Fibroblast of skin of scalp (primary cell): ENCODE data around the gene GPRC6A. TPM values are rescaled to one million over a fixed set of nuclear protein-coding genes. Genes with fewer than 3 reads are reported as not detected.
A peak's percentile ranks its signal among the peaks of the same experiment; 100 is the strongest.
"Not testable (repeated sequence)": the region's sequence is repeated elsewhere in the genome, so short reads cannot be mapped to it uniquely, and the experiment has no call there.

Source experiments
- DNase-seq: peaks from one replicate; pipeline ENCODE4 v3.0.0-alpha.2; 2013
- polyA plus RNA-seq, 2 experiments: library from polyadenylated mRNA; unstranded; fragments of 120-200 nt; gene quantifications; one replicate each; pipeline ENCODE4 v1.2.1, GENCODE V29; 2013; ENCODE audit not compliant: insufficient read length in 2 of 2

The GPRC6A gene, protein sequence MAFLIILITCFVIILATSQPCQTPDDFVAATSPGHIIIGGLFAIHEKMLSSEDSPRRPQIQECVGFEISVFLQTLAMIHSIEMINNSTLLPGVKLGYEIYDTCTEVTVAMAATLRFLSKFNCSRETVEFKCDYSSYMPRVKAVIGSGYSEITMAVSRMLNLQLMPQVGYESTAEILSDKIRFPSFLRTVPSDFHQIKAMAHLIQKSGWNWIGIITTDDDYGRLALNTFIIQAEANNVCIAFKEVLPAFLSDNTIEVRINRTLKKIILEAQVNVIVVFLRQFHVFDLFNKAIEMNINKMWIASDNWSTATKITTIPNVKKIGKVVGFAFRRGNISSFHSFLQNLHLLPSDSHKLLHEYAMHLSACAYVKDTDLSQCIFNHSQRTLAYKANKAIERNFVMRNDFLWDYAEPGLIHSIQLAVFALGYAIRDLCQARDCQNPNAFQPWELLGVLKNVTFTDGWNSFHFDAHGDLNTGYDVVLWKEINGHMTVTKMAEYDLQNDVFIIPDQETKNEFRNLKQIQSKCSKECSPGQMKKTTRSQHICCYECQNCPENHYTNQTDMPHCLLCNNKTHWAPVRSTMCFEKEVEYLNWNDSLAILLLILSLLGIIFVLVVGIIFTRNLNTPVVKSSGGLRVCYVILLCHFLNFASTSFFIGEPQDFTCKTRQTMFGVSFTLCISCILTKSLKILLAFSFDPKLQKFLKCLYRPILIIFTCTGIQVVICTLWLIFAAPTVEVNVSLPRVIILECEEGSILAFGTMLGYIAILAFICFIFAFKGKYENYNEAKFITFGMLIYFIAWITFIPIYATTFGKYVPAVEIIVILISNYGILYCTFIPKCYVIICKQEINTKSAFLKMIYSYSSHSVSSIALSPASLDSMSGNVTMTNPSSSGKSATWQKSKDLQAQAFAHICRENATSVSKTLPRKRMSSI
- not detected for polyA plus RNA-seq (2013, experiment 1 of 2; ENCODE audit: insufficient read length)
- not detected for polyA plus RNA-seq (2013, experiment 2 of 2; ENCODE audit: insufficient read length)

DNA sequence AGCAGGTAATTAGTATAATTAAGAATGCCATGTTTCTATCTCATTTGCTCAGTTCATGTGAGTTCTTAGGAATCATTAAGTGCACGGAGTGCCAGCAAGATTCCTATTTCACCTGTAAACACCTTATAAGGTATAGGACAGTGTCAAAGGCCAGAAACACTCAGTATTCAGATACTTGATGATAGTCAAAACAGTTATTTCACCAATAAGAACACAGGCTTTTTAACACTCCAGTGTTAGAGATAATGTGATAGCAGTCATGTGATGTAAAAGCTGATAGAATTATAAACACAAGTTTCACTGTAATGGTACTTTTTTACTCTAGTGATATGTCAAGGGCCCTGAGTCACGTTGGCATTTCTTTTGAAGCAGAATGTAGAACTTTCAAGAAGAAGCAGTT lies at the start of gene GPRC6A:
GPRC6A (minus strand) TSS at position 101 of the 400 bp plus-strand sequence; CDS start at position 31, 70 bp downstream.
- no peak for DNase-seq

DNA sequence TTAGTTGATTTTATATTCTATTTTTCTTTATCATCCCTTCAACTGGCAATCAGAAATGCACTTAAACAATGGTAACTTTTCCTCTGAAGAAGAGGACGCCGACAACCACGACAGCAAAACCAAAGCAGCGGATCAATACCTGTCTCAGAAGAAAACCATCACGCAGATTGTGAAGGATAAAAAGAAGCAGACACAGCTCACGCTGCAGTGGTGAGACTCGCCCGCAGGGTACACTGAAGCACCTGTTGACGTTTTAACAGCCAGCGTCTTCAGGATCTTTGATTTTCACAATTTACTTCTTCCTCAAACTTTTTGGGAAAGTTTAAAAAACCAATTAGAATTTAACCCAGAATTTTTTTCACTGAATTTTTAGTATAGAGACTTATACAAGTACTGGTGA lies 48.9 kb upstream of the GPRC6A start:
- DNase-seq, result no peak

DNA sequence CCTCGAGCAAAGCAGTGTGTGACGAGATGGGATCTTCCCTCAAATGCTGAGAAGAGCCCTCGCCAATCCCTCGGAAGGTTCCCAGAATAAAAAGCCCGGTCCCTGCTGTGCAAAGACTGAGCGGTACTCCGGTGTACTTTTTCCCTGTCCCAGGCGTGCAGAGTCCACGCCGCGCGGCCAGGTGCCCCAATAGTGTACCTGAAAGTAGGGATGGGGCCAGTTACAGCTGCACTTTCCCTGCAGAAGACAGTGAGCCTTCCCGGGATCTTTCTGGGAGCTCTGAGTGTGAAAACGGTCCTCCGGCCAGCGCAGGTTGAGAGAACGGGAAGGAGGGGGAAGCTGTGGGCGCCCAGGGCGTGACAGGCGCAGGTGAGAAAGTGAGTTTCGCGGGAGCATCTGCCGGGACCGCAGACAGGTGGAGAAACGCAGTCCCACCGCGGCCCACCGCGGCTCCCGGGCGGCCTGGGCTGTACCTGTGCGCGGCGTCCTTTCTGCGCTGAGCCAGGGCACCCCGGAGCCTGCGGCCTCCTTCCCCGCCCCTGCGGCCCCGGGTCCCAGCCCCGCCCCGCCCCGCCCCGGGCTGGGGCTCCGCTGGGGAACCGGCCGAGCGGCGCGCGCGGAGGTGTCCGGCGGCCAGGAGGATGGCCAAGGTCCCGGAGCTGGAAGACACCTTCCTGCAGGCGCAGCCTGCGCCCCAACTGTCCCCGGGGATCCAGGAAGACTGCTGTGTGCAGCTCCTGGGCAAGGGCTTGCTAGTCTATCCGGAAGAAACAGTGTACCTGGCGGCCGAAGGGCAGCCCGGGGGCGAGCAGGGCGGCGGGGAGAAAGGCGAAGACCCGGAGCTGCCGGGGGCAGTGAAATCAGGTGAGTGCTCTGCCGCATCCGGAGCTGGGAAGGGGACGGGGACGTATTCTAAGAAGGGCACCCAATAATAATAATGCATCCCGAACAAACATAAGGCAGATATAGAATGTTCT lies 48.0 kb upstream of the GPRC6A start, which contains the start of gene RFX6:
RFX6 (plus strand) TSS at position 608 of the 977 bp plus-strand sequence; CDS start at position 642, 34 bp downstream.
- no peak for DNase-seq

DNA sequence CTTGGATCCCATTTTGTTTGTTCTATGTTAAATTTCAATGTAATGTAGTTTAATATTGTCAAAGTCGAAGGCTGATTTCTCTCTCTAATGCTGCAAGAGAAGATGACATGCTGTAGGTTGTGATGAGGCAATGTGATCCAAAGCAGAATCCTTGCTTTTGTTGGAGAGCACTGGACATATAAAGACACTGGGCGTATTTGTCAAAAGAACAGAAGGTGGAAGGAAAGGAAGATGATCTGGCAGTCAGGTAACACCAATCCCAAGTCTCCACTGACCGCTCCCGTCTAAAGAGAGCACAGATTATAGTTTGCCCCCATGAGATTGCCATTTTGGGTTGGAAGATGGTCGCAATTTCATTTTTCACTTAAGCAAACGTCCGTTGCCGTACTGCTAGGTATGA lies 47.2 kb upstream of the GPRC6A start:
- no peak for DNase-seq

DNA sequence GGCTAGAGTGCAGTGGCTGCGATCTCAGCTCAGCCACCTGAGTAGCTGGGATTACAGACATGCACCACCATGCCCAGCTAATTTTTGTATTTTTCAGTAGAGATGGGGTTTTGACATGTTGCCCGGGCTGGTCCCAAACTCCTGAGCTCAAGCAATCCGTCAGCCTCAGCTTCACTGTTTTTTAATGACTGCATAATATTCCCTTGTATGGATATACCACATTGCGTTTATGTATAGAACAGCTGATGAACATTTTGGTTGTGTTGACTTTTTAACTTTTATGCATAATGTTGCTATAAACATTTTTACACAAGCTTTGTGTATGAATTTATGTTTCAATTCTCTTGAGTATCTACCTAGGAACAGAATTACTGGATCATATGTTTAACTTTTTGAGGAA lies 43.9 kb upstream of the GPRC6A start:
- no peak for DNase-seq

DNA sequence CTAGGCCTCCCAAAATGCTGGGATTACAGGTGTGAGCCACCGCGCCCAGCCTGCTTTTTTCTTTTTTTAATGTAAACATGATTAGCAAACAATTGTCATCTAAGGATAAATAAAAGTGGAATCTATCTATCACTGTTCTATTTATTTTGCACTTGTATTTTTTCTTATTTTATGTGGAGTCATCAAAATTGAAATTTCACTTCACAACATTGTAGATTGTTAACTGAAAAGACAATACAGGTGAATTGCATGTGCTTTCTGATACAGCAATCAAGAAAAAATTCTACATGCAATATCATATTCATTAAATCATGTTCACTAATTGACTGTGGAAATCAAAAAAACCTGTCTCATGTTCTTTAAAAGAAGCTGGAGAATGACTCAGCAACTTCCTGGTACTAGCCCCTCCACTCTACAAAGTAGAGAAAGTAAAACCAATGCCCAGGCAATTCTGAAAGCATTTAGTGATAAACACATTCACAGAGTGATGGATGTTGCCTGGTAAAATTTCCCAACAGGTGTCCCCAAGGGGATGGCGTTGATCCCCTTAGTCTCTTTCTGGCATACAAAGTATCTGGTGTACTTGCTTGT lies 37.5 kb upstream of the GPRC6A start:
- DNase-seq, result no peak

DNA sequence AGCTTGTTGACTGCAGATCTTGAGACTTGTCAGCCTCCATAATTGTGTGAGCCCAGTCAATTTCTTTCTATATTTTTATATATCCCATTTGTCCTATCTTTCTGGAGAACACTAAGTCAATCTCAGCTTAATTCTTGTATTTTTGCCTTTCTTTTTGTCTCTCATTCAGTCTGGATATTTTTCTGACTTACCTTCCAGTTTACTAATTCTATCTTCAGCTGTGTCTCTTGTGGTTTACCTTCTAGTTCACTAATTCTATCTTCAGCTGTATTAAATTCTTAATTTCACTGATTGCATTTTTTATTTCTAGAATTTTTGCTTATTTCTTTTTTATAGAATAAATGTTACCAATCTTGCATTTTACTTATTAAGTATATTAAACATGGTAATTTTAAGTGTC lies 30.4 kb upstream of the GPRC6A start:
- no peak for DNase-seq

DNA sequence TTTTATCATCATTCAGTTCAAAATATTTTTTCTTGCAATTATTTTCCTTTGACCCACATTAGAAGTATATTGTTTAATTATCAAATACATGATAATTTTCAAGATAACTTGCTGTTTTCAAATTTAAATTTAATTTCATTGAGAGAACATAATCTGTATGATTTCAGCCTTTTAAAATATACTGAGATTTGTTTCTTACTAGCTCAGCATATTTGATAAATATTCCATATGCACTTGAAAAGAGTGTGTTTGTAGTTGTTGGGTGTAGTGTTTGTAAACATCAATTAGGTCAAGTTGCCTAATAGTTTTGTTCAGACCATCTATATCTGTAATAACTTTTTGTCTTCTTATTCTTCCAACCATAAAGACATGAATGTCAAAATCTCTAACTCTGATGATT lies 29.2 kb upstream of the GPRC6A start:
- DNase-seq, result no peak

DNA sequence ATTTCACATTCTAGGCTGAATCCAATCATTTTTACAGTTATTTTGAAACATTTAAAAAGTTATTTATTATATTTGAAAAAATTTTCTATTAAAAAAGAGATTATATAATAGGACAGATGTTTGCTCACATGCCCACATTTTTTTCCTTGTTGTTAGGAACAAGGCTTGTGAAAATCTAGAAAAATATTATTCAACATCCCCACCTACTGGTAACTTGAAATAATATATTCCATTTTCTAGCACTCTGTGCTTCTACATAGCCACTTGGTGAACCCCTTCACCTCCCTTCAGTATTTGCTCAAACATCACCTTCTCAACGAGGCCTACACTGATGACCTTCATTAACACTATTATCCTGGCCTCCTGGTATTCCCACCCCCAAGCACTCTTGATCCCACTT lies 18.3 kb upstream of the GPRC6A start:
- peak; percentile 39 for DNase-seq

DNA sequence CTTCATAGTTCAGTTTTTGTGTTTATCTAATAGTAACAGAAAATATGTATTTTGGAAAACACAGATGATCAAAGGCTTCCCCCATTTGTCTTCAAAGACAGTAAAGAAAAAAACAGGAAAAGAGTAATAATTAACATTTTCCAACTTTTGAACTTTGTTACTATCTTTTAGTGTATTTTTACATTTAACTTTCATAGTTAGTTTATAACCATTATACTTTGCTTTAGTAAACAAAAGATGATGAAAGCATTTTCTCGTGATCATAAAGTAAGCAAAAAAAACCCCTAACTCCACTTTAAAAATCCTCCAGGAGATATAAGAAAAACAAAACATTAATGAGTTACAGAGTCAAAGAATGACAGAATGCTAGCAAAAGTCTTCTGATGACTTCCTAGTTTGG lies 13.6 kb upstream of the GPRC6A start:
- no peak for DNase-seq

DNA sequence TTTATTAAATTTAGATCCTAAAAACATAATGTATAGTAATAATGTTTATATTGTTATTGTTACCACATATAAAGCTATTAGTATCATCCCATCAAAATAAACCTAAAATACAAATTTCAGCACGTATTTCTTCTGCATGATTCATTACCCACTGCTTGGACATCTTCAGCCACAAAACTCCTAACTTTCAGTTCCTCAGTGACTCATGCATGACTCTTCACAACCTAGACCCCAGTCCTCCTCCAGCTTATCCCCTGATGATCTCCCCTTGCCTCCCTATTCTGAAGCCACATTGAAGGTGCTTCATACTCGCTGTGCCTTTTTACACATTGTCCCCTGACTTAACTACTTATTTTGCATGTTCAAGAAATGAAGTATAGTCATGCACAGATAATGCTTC lies 11.2 kb upstream of the GPRC6A start:
- DNase-seq, result peak; percentile 24

DNA sequence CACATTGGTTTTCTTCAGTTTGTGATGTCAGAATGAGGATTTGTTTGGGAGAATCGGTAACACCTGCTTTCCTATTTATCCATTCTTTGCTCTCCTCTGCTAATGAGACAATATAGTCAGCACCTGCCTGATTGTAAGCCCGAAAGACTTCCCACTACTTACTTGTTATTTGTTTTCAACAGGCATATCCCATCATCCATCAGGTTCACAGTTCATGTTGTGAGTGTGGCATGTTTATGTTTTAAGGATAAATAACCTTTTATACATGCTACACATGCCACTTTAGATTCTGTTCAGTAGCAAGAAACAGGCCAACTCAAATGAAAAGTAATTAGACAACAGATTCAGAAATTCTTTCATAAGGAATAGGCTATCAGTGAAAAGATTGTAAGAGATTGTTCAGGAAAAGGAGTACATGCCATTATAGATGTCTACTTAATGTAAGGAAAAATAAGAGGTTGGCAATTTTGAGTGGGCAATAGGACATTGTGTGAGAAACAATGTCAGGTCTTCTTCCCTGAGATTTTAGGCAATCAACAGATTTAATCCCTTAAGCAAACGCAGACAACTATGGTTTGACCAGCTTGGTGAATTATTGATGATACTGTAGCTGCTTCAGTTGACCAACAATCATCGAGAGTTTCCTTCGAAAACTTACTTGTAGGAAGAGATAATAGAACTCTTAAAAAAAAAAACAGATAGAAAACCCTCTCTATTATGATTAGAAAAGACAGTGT lies 7.9 kb upstream of the GPRC6A start:
- DNase-seq, result no peak

DNA sequence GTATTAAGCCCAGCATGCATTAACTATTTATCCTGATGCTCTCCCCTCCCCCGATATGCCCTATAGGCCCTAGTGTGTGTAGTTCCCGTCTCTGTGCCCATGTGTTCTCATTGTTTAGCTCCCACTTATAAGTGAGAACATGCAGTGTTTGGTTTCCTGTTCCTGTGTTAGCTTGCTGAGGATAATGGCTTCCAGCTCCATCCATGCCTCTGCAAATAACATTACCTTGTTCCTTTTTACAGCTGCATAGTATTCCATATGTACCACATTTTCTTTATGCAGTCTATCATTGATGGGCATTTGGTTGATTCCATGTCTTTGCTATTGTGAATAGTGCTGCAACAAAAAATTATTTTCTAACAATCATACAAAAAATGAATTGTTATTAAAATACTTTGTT lies 5.6 kb upstream of the GPRC6A start:
- DNase-seq, result not testable (repeated sequence)

DNA sequence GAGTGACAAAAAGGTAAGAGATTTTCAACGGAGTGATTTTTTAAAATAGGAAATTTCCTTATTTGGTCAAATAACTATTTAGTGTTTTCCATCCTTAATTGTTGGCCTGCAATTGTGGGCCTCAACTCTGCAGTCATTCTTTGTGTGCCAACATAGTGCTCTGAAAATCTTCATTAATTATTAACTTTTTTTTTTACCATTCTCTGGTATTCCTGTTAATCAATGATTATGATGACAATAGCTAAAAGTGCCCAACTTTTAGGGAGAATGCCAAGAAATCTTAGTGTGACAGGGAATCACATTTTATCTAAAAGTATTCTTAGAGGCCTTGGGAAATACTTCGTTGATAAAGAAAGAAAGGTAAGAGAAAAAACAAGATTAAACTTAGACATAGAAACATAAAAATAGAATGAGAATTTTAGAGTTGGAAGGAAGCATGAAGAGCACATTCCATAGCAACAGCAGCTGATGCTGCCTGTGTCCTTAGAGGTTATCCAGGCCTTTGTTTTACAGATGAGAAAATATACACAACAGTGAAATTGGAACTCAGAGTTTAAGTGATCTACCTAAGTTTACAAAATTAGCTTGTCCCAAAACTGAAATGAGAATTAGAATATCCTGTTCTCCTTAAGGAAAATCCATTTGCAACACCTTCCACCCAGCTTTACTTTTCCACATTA lies 1.2 kb downstream of the GPRC6A start:
- no peak for DNase-seq

DNA sequence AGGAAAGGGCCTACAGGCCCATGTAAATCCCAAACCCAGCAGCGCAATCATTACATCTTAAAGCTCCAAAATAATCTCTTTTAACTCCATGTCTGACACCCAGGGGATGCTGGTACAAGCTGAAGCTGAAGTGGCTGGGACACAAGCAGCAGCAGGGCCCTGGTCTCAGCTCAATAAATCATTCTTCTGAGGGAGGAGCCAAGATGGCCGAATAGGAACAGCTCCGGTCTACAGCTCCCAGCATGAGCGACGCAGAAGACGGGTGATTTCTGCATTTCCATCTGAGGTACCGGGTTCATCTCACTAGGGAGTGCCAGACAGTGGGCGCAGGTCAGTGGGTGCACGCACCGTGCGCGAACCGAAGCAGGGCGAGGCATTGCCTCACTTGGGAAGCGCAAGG lies 12.5 kb downstream of the GPRC6A start:
- DNase-seq, result not testable (repeated sequence)

DNA sequence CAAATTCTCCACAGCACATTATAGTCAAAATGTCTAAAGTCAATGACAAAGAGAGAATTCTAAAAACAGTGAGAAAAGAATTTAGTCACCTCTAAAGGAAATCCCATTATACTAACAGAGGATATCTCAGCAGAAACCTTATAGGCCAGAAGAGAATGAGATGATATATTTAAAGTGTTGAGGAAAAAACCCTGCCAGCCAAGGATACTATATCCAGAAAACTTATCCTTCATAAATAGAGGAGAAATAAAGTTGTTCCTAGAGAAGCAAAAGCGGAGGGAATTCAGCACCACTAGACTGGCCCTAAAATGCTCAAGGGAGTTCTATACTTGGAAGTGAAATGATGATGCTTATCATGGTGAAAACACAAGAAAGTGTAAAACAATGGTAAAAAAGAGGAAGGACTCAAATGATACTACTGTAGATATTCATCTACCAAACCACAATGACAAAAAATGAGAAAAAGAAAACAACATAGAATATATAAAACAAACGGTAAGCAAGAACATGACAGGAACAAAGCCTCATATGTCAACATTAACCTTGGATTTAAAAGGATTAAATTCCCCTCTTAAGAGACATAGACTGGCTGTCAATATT lies 16.7 kb downstream of the GPRC6A start:
- no peak for DNase-seq

DNA sequence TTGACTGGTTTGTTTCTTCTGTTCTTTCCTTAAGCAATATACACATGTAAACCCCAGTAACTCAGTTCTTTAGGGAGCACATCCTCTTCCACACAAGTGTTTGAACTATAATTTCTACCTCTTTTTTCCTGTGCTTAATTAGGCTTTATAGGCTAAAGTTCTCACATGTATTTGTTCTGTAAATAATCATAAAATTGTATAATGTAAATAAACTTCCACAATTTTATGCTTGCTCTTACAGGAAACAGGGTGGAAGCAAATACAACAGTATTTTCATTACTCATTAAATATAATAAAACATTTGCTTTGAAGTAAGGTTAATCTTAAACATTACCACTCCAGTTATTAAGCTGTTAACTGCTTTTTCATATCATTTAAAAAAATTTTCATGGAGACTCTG lies 26.9 kb downstream of the GPRC6A start:
- no peak for DNase-seq

DNA sequence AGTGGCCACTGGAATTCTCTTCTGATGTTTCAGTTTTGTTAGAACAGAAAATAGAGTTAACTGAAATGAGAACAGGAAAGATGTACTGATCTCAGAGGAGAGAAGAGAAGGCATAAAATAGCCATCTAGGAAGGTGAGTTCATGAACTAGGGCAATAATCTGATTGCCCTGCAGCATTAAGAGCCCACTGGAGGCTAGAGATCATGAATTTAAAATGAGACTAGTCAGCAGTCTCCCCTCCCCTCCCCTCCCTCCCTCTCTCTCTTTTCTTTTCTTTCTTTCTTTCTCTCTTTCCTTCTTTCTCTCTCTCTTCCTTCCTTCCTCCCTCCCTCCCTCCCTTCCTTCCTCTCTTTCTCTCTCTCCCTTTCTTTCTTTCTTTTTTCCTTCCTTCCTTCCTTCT lies 28.9 kb downstream of the GPRC6A start:
- DNase-seq, result no peak

DNA sequence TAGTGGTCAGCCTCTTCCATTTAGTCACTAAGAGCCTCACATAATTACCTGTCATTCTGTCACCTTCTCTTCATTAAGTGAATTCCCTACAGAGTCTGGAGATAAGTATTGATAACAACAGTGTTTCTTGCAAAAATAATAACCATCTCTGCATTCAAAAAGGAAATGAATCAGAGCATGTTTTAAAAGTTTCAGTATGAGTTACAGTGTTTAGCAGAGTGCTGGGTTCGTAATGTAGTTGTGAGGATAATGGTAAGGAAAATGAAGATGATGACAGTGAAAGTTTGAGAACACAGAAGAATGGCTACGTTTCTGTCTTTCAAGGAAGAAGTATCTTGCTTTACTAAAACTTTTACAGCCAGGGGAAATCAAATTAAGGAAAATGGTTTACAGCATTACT lies 31.3 kb downstream of the GPRC6A start:
- DNase-seq, result no peak

DNA sequence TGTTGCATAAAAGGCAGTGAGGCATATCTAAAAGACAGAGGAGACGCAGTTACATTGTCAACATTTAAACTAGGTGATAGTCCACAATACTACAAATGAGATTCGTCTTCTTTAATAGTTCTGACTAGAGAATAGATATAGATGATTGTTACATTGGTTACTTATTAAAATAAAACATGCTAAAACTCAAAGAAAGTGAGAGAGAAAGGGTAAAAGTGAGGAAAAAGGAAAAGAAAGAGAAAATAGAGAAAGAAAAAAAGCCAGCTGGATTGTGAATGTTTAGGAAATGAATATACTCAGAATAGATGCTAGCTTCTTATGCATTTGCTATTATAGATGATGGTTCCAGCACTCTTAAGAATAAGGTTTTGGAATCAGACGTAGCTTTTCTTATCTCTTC lies 35.7 kb downstream of the GPRC6A start:
- DNase-seq, result no peak
